Mucosa of rectum (tissue), 2 donors: ENCODE data around the gene ABHD17B.
"Not testable (repeated sequence)": the region's sequence is repeated elsewhere in the genome, so short reads cannot be mapped to it uniquely, and the experiment has no call there.

Experiments
- H3K27ac ChIP-seq, 2 donors: one replicate each; pipeline ENCODE4 v1.7.0; 2013; ENCODE audit warnings: inconsistent platforms in 2 of 2, low read depth in 2 of 2, low read length in 2 of 2
- H3K27me3 ChIP-seq, 2 donors: one replicate each; pipeline ENCODE4 v1.7.0; 2013; ENCODE audit warnings: low read length in 2 of 2; ENCODE audit not compliant: control insufficient read depth in 2 of 2, insufficient read depth in 2 of 2
- H3K36me3 ChIP-seq, 2 donors: one replicate each; pipeline ENCODE4 v1.7.0; 2013; ENCODE audit warnings: low read length in 2 of 2; ENCODE audit not compliant: control insufficient read depth in 2 of 2, insufficient read depth in 2 of 2
- H3K4me1 ChIP-seq, 2 donors: one replicate each; pipeline ENCODE4 v1.7.0; 2013; ENCODE audit warnings: low read length in 2 of 2, mild to moderate bottlenecking in 1 of 2; ENCODE audit not compliant: control insufficient read depth in 2 of 2, insufficient read depth in 2 of 2
- H3K4me3 ChIP-seq, 2 donors: one replicate each; pipeline ENCODE4 v1.7.0; 2013; ENCODE audit warnings: low read length in 2 of 2
- H3K9ac ChIP-seq, 2 donors: one replicate each; pipeline ENCODE4 v1.7.0; 2013; ENCODE audit warnings: low read length in 2 of 2, low read depth in 1 of 2, mild to moderate bottlenecking in 1 of 2
- H3K9me3 ChIP-seq, 2 donors: one replicate each; pipeline ENCODE4 v1.7.0; 2013; ENCODE audit warnings: low read length in 2 of 2; ENCODE audit not compliant: control insufficient read depth in 2 of 2
- donor health status: healthy.
- donor health status: Normal muscosa, but diverticular disease.

Gene ABHD17B

DNA sequence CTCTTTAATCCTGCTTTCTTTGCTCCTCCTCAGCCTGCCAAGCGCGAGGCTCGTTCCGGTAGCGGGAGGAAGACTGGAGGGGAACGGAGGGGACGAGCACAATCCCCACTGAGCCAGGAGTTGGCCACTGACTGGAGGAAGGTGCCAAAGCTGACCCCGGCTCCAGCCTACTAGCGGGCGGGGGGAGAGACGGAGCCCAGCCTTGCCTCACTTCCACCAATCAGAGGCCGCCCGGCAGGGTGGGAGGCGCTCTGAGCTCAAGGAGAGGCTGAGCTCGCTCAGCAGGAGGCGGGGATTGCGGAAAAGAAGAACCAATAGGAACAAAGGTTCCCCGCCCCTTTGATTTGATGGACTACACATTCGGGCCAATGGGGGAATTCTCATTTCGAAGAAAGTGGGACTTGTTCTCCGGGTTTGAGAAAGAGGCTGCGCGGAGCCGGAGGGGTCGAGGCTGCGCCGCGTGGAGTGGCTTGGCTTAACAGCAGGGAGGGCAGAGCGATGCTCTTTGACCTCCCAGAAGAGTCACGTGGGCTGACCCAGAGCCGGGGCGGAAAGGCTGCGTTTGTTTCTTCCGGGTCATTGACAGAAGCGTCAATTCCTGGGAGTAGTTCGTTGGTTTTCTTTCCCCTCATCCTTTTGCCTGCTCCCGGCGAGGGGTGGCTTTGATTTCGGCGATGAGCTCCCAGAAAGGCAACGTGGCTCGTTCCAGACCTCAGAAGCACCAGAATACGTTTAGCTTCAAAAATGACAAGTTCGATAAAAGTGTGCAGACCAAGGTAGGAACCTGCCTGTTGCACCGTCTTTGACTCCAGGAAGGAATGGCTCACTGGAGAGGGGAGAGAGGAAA is at the start of gene ABHD17B, which contains the start of gene C9orf85:
ABHD17B (minus strand) TSS at position 133 of the 847 bp plus-strand sequence. CDS start 36,113 bp downstream, outside the sequence.
C9orf85 (plus strand) TSS at position 579 of the 847 bp plus-strand sequence; CDS start at position 675, 96 bp downstream.
- no peaks in the 10 kb centered on the region for H3K9me3 ChIP-seq
- H3K4me3 ChIP-seq: peak within 1 kb of the TSS; percentile 73 to 82
- peak within 1 kb of the TSS; percentile 93 to 98 for H3K9ac ChIP-seq
- peak within 1 kb of the TSS; percentile 97 to 98 for H3K27ac ChIP-seq
- H3K36me3 ChIP-seq: no peaks in the 10 kb centered on the region
- no peaks in the 10 kb centered on the region for H3K27me3 ChIP-seq
- peaks cover 19 to 21% of the 10 kb centered on the region in 2 donors for H3K4me1 ChIP-seq

GRCh38 chr9:71955300-71955915 is 44.4 kb upstream of the ABHD17B start:
- Histone ChIP-seq H3K4me3 (no peak overlapping the region), H3K9ac (no peak overlapping the region), H3K27me3 (no peaks in the 10 kb centered on the region), H3K27ac (no peak overlapping the region), H3K4me1 (no peaks in the 10 kb centered on the region), H3K36me3 (peaks cover 0 to 5% of the 10 kb centered on the region in 2 donors), H3K9me3 (no peaks in the 10 kb centered on the region)

DNA sequence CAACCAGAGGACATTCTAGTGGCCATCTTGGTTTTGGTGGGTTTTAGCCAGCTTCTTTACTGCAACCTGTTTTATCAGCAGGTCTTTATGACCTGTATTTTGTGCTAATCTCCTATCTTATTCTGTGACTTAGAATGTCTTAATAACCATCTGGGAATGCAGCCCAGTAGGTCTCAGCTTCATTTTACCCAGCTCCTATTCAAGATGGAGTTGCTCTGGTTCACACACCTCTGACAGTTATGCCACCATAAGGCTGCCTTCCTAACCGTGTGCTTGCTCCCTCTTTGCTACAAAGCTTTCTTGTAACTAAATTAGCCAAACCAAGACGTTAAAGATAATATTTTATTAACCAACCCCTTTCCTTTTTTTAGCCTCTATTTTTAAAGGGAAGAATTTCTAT is 43.7 kb upstream of the ABHD17B start:
- H3K27me3 ChIP-seq, H3K9ac ChIP-seq, H3K9me3 ChIP-seq, H3K27ac ChIP-seq, H3K4me1 ChIP-seq, H3K4me3 ChIP-seq, H3K36me3 ChIP-seq: not testable (repeated sequence)

- Histone ChIP-seq H3K27ac (no peak overlapping the region), H3K9ac (no peak overlapping the region)
Observed at GRCh38 chr9:71944754-71945375, 33.9 kb upstream of the ABHD17B start.

DNA sequence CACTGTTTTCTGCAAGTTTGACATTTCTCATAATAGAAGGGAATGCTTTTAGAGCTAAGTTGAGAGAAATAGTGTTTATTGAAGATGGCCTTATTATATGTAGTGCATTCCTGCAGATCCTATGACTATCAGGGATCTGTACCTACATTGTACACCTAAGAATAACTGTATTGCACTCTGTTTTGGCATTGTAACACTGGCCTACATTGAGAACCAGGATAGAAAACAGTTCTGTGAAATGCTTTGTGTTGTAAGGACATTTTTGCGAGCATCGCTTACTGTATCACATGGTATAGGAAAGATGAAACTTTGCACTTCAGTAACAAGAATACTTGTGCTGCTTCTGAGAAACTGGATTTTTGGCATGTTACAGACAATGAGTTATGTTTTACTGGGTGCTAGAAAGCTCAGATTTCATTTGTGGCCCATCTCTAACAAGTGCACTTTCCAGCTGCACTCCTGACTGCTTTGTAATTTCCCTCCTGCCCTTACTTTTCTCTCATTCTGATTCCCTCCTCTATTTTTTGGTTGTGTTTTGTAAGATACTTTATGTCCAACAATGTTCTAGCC is 31.1 kb upstream of the ABHD17B start:
- Histone ChIP-seq H3K4me1 (peaks cover 0 to 4% of the 10 kb centered on the region in 2 donors), H3K9ac (no peak overlapping the region), H3K9me3 (no peaks in the 10 kb centered on the region), H3K27me3 (no peaks in the 10 kb centered on the region), H3K4me3 (no peak overlapping the region), H3K27ac (no peak overlapping the region), H3K36me3 (no peaks in the 10 kb centered on the region)

More at GRCh38 chr9:71944754-71945375, 33.9 kb upstream of the ABHD17B start:
- H3K4me3 ChIP-seq: no peak overlapping the region
- H3K4me1 ChIP-seq: peaks cover 0 to 4% of the 10 kb centered on the region in 2 donors
- no peaks in the 10 kb centered on the region for H3K36me3 ChIP-seq
- no peaks in the 10 kb centered on the region for H3K27me3 ChIP-seq
- H3K9me3 ChIP-seq: no peaks in the 10 kb centered on the region

DNA sequence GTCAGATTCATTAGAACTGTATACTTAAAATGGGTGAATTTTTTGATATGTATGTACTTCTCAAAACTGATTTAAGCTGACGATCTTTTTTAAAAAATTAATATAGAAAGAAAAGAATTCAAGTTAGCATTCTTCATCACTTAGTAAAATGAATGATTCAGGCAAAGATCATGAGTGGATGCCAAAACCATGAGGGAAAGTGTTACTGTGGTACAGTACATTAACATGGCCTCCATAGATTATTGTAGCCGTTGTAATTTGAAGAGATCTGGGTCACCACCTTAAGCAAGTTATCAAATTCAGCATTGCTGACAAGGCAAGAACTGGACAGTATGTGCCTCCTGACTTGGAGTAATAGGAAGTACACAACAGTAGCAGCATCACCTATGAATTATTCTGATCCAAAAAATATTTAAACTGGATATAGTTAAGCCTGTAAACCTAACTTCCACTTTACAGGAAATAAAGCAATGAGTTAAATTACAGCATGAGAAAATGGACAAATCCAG is 30.1 kb upstream of the ABHD17B start:
- H3K27ac ChIP-seq: no peak overlapping the region
- H3K4me3 ChIP-seq: no peak overlapping the region
- no peaks in the 10 kb centered on the region for H3K36me3 ChIP-seq
- H3K4me1 ChIP-seq: peaks cover 0 to 4% of the 10 kb centered on the region in 2 donors
- no peaks in the 10 kb centered on the region for H3K9me3 ChIP-seq
- no peaks in the 10 kb centered on the region for H3K27me3 ChIP-seq
- H3K9ac ChIP-seq: no peak overlapping the region

GRCh38 chr9:71937898-71938297 is 26.9 kb upstream of the ABHD17B start:
- no peak overlapping the region for H3K4me3 ChIP-seq

DNA sequence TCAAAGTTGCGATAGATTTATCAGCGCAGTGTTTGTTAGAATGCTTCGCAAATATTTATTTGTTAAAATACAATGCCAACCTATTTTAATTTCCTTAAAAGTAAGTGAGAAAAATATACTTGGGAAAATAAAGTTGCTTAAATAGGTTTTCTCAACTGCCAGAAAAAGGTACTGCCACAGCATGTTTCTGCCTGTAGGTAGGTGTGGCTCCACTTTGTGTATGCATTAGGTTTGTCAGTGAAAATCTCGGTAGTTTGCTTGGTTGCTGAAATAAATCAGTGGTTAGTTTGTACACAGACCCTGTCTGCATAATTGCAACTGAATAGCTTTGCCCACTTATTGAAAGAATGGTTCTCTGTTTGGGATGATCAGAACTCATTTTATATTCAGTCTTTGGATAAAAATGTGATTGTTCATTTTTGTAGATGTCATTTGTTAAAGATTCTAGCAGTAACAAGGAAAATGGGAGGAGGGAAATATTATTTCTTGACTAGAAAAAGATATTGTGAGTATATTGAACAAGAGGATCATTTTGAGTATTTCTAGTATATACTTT is 26.2 kb upstream of the ABHD17B start:
- no peaks in the 10 kb centered on the region for H3K4me1 ChIP-seq
- no peak overlapping the region for H3K27ac ChIP-seq
- H3K27me3 ChIP-seq: no peaks in the 10 kb centered on the region

More at GRCh38 chr9:71937898-71938297, 26.9 kb upstream of the ABHD17B start:
- no peak overlapping the region for H3K9ac ChIP-seq
- no peaks in the 10 kb centered on the region for H3K27me3 ChIP-seq
- no peaks in the 10 kb centered on the region for H3K9me3 ChIP-seq
- no peak overlapping the region for H3K27ac ChIP-seq
- H3K36me3 ChIP-seq: no peaks in the 10 kb centered on the region
- no peaks in the 10 kb centered on the region for H3K4me1 ChIP-seq

DNA sequence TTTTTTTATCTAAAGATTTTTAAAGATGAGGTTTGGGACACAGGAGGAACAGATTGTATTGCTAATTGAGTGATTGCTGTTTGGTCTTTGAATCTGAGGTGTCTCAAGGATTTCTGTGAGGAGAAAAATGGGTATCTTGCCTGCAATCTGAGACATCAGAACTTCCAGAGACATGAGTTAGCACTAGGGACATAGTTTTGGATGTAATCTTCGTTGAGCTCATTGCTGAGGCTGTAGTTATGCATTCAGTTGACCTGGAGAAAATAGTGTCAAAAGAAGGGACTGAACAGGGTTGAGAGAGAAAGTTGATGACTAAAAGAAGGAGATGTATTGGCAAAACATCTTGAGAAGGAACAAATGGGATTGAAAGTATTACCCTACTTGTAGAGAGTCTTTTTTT is 25.1 kb upstream of the ABHD17B start:
- Histone ChIP-seq H3K9me3 (no peaks in the 10 kb centered on the region), H3K4me3 (no peak overlapping the region), H3K9ac (no peak overlapping the region), H3K4me1 (peaks cover 0 to under 1% of the 10 kb centered on the region in 2 donors), H3K27me3 (no peaks in the 10 kb centered on the region), H3K36me3 (no peaks in the 10 kb centered on the region), H3K27ac (no peak overlapping the region)

More for the DNA sequence above, 26.2 kb upstream of the ABHD17B start:
- Histone ChIP-seq H3K36me3 (no peaks in the 10 kb centered on the region), H3K4me3 (peak overlapping the region in 1 of 2 donors; percentile 5), H3K9ac (no peak overlapping the region), H3K9me3 (no peaks in the 10 kb centered on the region)
